ENCODE data around the gene RASSF5. TPM values are rescaled to one million over a fixed set of nuclear protein-coding genes. Genes with fewer than 3 reads are reported as not detected.
A peak's percentile ranks its signal among the peaks of the same experiment; 100 is the strongest.
"Not testable (repeated sequence)": the region's sequence is repeated elsewhere in the genome, so short reads cannot be mapped to it uniquely, and the experiment has no call there.

The RASSF5 gene
- total RNA-seq, 1 experiment from 2014 or later, result 7.9 TPM

GRCh38 chr1:206586501-206587445 lies 79.4 kb downstream of the RASSF5 start:
- no peak for DNase-seq (ENCODE audit: low spot score)

- DNase-seq (ENCODE audit: low spot score), result no peak
These were observed 80.6 kb downstream of the RASSF5 start for GRCh38 chr1:206587904-206588303.

- no peak for DNase-seq (ENCODE audit: low spot score)
These were observed 81.2 kb downstream of the RASSF5 start for GRCh38 chr1:206588492-206588891.

- no peak for DNase-seq (ENCODE audit: low spot score)
These were observed 81.9 kb downstream of the RASSF5 start for GRCh38 chr1:206589206-206589605.

GRCh38 chr1:206590025-206590758 lies 82.9 kb downstream of the RASSF5 start:
- no peak for DNase-seq (ENCODE audit: low spot score)

- DNase-seq (ENCODE audit: low spot score), result no peak
These were observed 83.9 kb downstream of the RASSF5 start for GRCh38 chr1:206591226-206591625.

- no peak for DNase-seq (ENCODE audit: low spot score)
These were observed 84.4 kb downstream of the RASSF5 start for GRCh38 chr1:206591696-206592095.

GRCh38 chr1:206593351-206593925 lies 86.1 kb downstream of the RASSF5 start:
- no peak for DNase-seq (ENCODE audit: low spot score)

GRCh38 chr1:206595581-206596318 lies 88.4 kb downstream of the RASSF5 start:
- no peak for DNase-seq (ENCODE audit: low spot score)

GRCh38 chr1:206596319-206596666 lies 89.0 kb downstream of the RASSF5 start:
- no peak for DNase-seq (ENCODE audit: low spot score)

- no peak for DNase-seq (ENCODE audit: low spot score)
These were observed 93.2 kb downstream of the RASSF5 start for GRCh38 chr1:206600527-206600926.

- no peak for DNase-seq (ENCODE audit: low spot score)
These were observed 97.5 kb downstream of the RASSF5 start for GRCh38 chr1:206604861-206605260.

- peak; percentile 56 for DNase-seq (ENCODE audit: low spot score)
These were observed 99.5 kb downstream of the RASSF5 start for GRCh38 chr1:206606867-206607266.

- DNase-seq (ENCODE audit: low spot score), result peak; percentile 51
These were observed 100.9 kb downstream of the RASSF5 start for GRCh38 chr1:206608108-206608698.

GRCh38 chr1:206609229-206609991 lies 102.1 kb downstream of the RASSF5 start:
- no peak for DNase-seq (ENCODE audit: low spot score)

GRCh38 chr1:206612129-206612876 lies 105.0 kb downstream of the RASSF5 start, which contains the start of gene EIF2D:
TSS of gene EIF2D (minus strand) at chr1:206612465. CDS start at chr1:206612342, 123 bp downstream.
- peak; percentile 97 for DNase-seq (ENCODE audit: low spot score)

GRCh38 chr1:206626396-206626795 lies 119.1 kb downstream of the RASSF5 start:
- DNase-seq (ENCODE audit: low spot score), result not testable (repeated sequence)

- no peak for DNase-seq (ENCODE audit: low spot score)
These were observed 121.6 kb downstream of the RASSF5 start for GRCh38 chr1:206628916-206629315.

GRCh38 chr1:206631085-206631509 lies 123.8 kb downstream of the RASSF5 start:
- peak; percentile 79 for DNase-seq (ENCODE audit: low spot score)

All from HT-29 (cell line).